ENCODE data around the gene PPEF2.
"Not testable (repeated sequence)": the region's sequence is repeated elsewhere in the genome, so short reads cannot be mapped to it uniquely, and the experiment has no call there.

The PPEF2 gene

DNA sequence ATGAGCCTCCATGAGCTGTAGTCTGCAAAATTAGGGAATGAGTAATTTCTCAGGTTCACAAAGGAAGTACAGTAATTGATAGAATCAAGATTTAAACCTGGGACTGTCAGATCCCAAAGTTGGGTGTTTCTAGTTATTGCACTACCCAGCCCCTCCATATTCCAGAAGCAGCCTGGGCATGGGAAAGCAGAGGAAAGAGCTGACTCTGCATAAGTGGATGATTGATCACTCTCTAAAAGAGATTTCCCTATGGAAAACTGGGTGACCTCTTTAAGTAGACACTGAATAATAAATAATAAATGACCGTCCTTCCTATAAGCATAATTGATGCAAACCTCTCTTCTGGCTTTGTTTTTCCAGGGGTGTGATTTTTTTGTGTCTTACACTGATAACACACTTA, 33.4 kb upstream of the PPEF2 start:
- H3K27ac ChIP-seq, result no peak overlapping the region
- ChIA-PET POLR2A (ENCODE audit: low non-redundant PET) (no interaction called here), CTCF (interaction anchor here (0.6 kb wide), 1 partner anchor 45 kb away, joined by 3 read pairs; no protein-coding TSS in a partner anchor)
- no peak for DNase-seq (ENCODE audit: low spot score)
- TF ChIP-seq, protein P1, sequence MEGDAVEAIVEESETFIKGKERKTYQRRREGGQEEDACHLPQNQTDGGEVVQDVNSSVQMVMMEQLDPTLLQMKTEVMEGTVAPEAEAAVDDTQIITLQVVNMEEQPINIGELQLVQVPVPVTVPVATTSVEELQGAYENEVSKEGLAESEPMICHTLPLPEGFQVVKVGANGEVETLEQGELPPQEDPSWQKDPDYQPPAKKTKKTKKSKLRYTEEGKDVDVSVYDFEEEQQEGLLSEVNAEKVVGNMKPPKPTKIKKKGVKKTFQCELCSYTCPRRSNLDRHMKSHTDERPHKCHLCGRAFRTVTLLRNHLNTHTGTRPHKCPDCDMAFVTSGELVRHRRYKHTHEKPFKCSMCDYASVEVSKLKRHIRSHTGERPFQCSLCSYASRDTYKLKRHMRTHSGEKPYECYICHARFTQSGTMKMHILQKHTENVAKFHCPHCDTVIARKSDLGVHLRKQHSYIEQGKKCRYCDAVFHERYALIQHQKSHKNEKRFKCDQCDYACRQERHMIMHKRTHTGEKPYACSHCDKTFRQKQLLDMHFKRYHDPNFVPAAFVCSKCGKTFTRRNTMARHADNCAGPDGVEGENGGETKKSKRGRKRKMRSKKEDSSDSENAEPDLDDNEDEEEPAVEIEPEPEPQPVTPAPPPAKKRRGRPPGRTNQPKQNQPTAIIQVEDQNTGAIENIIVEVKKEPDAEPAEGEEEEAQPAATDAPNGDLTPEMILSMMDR (conservative IDR thresholded peaks at IDR 0.05; ENCODE audit: low read depth), result no peak

DNA sequence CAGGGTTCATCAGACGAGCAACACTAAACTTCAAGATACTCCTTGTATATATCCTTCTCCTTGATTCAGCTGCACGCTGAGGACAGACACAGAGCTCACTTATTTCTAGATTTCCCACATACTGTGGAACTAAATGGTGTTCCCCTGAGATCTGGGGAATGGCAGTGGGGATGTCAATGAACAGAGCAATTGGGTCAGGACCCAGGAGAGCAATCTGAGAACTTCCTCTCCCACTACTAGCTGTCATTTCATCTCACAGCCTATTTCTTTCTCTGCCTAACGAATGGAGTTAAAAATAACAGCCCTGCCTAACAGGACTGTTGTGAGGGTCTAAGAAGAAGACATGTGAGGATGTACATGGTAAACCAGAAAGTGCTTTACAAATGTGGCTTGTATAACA, 27.9 kb upstream of the PPEF2 start:
- ChIA-PET CTCF (interaction anchor here (0.6 kb wide), 2 partner anchors 66 to 166 kb away, joined by 5 read pairs; no protein-coding TSS in a partner anchor), POLR2A (ENCODE audit: low non-redundant PET) (no interaction called here)
- no peak overlapping the region for H3K27ac ChIP-seq

DNA sequence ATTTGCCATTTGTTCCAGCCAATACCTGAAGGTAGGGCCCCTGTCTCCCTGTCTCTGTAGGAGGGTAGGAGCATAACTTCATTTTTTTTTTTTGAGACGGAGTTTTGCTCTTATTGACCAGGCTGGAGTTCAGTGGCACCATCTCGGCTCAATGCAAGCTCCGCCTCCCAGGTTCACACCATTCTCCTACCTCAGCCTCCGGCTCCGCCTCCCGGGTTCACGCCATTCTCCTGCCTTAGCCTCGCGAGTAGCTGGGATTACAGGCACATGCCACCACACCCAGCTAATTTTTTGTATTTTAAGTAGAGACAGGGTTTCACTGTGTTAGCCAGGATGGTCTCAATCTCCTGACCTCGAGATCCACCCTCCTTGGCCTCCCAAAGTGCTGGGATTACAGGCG, 22.7 kb upstream of the PPEF2 start:
- DNase-seq (ENCODE audit: low spot score); POLR2A ChIA-PET (ENCODE audit: low non-redundant PET); H3K27ac ChIP-seq: not testable (repeated sequence)
- CTCF ChIA-PET, result interaction anchor here (1.0 kb wide), 1 partner anchor 9 kb away, joined by 4 read pairs; no protein-coding TSS in a partner anchor

More for the DNA sequence above, 27.9 kb upstream of the PPEF2 start:
- no peak for DNase-seq (ENCODE audit: low spot score)
- TF ChIP-seq, protein P1 (conservative IDR thresholded peaks at IDR 0.05; ENCODE audit: low read depth), result no peak

DNA sequence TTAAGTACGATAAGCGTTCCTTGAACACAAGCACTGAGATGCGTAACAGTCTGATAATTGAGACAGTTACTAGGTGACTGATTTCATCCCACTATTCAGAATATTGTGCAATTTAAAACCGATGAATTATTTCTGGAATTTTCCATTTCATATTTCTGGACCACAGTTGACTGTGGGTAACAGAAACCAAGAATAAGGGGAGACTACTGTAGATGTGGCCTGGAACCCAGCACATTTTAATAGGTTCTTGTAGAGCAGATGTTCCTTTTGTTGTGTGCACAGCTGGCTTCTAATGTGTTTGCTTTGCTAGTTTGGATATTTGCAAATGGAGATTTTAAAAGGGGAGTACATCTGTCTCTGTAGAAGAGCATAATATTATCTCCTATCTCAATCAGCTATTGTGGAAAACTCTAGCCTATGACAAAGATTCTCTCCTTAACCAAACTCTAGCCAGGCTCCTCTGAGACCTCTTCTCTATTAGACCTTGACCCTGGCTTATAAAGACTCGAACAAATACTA, 22.1 kb upstream of the PPEF2 start:
- DNase-seq (ENCODE audit: low spot score), result no peak
- TF ChIP-seq, protein P1 (conservative IDR thresholded peaks at IDR 0.05; ENCODE audit: low read depth), result no peak
- H3K27ac ChIP-seq, result no peak overlapping the region
- CTCF ChIA-PET, result no interaction called here
- POLR2A ChIA-PET (ENCODE audit: low non-redundant PET), result no interaction called here

DNA sequence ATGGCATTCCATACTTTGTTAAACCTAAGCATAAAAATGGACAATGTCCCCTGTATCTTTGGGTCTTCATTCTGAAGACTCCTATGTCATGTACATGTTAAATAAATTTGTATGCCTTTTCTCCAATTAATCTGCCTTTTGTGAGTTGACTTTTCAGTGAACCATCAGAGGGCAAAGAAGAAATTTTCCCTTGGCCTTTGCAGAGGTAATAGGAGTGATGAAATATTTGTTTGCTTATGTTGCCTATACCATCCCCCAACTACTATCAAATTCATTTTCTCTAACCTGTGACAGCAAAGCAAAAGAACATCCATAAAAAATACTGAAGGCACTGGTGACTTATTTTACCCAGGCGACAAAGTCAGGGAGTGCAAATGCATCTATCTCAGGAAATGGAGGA, 20.3 kb upstream of the PPEF2 start:
- ChIA-PET CTCF (no interaction called here), POLR2A (ENCODE audit: low non-redundant PET) (no interaction called here)
- no peak for DNase-seq (ENCODE audit: low spot score)
- TF ChIP-seq, protein P1 (conservative IDR thresholded peaks at IDR 0.05; ENCODE audit: low read depth), result no peak
- no peak overlapping the region for H3K27ac ChIP-seq

DNA sequence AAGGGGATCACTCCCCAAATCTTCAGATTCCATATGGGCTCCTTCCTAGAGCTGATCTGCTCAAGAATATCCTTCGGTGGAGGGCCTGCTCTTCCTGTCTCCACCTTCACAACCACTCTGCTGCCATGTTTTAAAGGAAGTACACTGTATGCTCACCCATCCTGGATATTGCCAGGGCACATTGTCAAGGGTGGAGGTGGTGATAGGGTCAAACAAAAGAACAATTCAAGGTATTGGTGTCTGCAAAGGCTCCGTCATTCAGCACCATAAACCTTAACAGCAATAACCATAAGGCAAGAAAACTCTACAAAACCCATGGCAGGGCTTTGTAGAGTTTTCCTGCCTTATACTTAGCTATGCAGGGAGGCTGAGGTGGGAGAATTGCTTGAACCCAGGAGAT, 19.7 kb upstream of the PPEF2 start:
- CTCF ChIA-PET, result no interaction called here
- TF ChIP-seq, protein P1 (conservative IDR thresholded peaks at IDR 0.05; ENCODE audit: low read depth), result no peak
- no peak overlapping the region for H3K27ac ChIP-seq
- DNase-seq (ENCODE audit: low spot score), result no peak
- POLR2A ChIA-PET (ENCODE audit: low non-redundant PET), result no interaction called here

DNA sequence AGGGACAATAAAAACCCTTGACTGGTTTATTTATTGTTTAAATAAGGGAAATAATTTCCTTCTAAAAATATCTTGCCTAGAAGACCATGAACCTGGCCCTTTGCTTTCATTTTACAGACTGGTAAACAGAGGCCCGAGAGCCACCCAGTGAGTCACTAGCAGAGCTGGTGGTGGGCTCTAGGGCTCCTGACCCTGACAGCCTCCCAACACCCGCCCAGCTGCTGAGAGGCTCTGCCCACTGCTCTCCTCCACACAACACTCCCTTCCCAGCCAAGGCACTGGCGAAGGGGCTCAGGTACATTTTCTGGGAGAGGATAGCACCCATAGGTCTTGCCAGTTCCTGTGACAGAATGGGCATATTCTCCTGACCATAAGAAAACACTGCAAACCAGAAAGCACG, 18.1 kb upstream of the PPEF2 start:
- no peak overlapping the region for H3K27ac ChIP-seq

More for the DNA sequence above, 18.1 kb upstream of the PPEF2 start:
- ChIA-PET CTCF (no interaction called here), POLR2A (ENCODE audit: low non-redundant PET) (no interaction called here)
- DNase-seq (ENCODE audit: low spot score), result no peak
- TF ChIP-seq, protein P1 (conservative IDR thresholded peaks at IDR 0.05; ENCODE audit: low read depth), result no peak
